ENCODE measurements around the gene CRTAC1. TPM values are rescaled to one million over a fixed set of nuclear protein-coding genes. Genes with fewer than 3 reads are reported as not detected.

The CRTAC1 gene
- total and polyA plus RNA-seq, 2 donors (not counting 3 experiments of a cell fraction or from before 2014, with no cell fraction given), result 1.4 to 3.0 TPM

DNA sequence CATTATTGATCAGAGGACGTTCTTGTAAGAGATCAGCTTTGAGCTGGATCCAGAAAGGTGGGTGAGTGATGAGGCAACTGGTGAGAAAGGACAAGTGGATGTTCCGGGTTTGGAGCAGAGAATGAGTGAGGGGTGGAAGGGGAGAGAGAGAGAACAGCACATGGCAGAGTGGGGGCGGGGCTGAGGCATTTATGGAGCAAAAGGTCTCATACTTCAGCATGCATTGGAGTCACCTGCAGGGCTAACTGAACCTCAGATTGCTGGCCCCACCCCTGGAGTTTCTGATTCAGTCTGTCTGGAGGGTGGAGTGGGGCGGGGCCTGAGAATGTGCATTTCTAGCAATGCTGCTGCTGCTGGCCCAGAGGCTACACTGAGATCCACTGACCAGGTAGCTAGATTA is 109.6 kb downstream of the CRTAC1 start:
- intact Hi-C loops (cut with micrococcal nuclease), result no loop called here
- DNase-seq (ENCODE audit: low read depth, low spot score), result no peak
- H3K4me1 ChIP-seq (ENCODE audit: control insufficient read depth, extremely low read depth, insufficient read depth, low read length), result no peaks in the 10 kb centered on the region
- no peak overlapping the region for H2AFZ ChIP-seq (ENCODE audit: low read depth, low read length)
- BruUV-seq (replicated peaks), result no TSS peak
- H3K36me3 ChIP-seq (ENCODE audit: control insufficient read depth in 2 of 2, extremely low read depth in 1 of 2, insufficient read depth in 2 of 2, low read length in 2 of 2), result no peaks in the 10 kb centered on the region
- FAIRE-seq, result no peak
- H3K79me2 ChIP-seq (ENCODE audit: control insufficient read depth, insufficient read depth, low read length), result no peaks in the 10 kb centered on the region
- H3K9me1 ChIP-seq (replicated peaks; ENCODE audit: control insufficient read depth, extremely low read depth, insufficient read depth, low read length), result no peaks in the 10 kb centered on the region
- dilution Hi-C loops (cut with MboI; ENCODE audit: extremely low pct_ligation_motif_present, low sequenced_read_pairs), result no loop called here
- no peaks in the 10 kb centered on the region for H4K20me1 ChIP-seq (replicated peaks; ENCODE audit: control insufficient read depth, extremely low read depth, insufficient read depth, low read length)
- no peak overlapping the region for H3K4me2 ChIP-seq (ENCODE audit: insufficient read depth, low read length)
- no peak overlapping the region for H3K27ac ChIP-seq (ENCODE audit: insufficient read depth, low read depth, low read length)
- TF ChIP-seq FOS (IDR thresholded peaks at IDR 0.05; ENCODE audit: borderline replicate concordance, insufficient read depth, low read length) (no peak), MYC (IDR thresholded peaks at IDR 0.05; ENCODE audit: low read depth, low read length) (no peak), EZH2 (IDR thresholded peaks at IDR 0.05; ENCODE audit: borderline replicate concordance, low read depth, low read length, severe bottlenecking) (no peak), GATA2 (IDR thresholded peaks at IDR 0.05; ENCODE audit: insufficient read depth, insufficient read length, low read depth, low read length) (no peak), POLR2AphosphoS5 (IDR thresholded peaks at IDR 0.05; ENCODE audit: insufficient read depth, low read depth, low read length) (no peak), JUN (IDR thresholded peaks at IDR 0.05; ENCODE audit: borderline replicate concordance, insufficient read depth, insufficient read length, low read depth) (no peak), POLR2A (IDR thresholded peaks at IDR 0.05; ENCODE audit: low read depth, low read length) (no peak)
- TF ChIP-seq, protein P1, sequence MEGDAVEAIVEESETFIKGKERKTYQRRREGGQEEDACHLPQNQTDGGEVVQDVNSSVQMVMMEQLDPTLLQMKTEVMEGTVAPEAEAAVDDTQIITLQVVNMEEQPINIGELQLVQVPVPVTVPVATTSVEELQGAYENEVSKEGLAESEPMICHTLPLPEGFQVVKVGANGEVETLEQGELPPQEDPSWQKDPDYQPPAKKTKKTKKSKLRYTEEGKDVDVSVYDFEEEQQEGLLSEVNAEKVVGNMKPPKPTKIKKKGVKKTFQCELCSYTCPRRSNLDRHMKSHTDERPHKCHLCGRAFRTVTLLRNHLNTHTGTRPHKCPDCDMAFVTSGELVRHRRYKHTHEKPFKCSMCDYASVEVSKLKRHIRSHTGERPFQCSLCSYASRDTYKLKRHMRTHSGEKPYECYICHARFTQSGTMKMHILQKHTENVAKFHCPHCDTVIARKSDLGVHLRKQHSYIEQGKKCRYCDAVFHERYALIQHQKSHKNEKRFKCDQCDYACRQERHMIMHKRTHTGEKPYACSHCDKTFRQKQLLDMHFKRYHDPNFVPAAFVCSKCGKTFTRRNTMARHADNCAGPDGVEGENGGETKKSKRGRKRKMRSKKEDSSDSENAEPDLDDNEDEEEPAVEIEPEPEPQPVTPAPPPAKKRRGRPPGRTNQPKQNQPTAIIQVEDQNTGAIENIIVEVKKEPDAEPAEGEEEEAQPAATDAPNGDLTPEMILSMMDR (IDR thresholded peaks at IDR 0.05; ENCODE audit: extremely low read depth in 1 of 2, insufficient read depth in 1 of 2, low read depth in 1 of 2, low read length in 2 of 2), result no peak
- TF ChIP-seq, protein P2, sequence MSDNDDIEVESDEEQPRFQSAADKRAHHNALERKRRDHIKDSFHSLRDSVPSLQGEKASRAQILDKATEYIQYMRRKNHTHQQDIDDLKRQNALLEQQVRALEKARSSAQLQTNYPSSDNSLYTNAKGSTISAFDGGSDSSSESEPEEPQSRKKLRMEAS (IDR thresholded peaks at IDR 0.05; ENCODE audit: insufficient read depth, insufficient read length), result no peak
- H3K27me3 ChIP-seq (ENCODE audit: control insufficient read depth in 2 of 2, insufficient read depth in 2 of 2, low read length in 2 of 2), result no peaks in the 10 kb centered on the region
- ChIA-PET CTCF (interaction anchor here (10.9 kb wide), 1 partner anchor 123 kb away, joined by 540 read pairs; no protein-coding TSS in a partner anchor), POLR2A (no interaction called here)
- H3K4me3 ChIP-seq (replicated peaks in 1 of 3; ENCODE audit: insufficient read depth in 1 of 3, low read depth in 1 of 3, low read length in 3 of 3), result no peak overlapping the region
- H3K9me3 ChIP-seq (replicated peaks; ENCODE audit: control insufficient read depth, insufficient read depth, low read length), result no peaks in the 10 kb centered on the region
- no peak overlapping the region for H3K9ac ChIP-seq (replicated peaks; ENCODE audit: extremely low read depth, insufficient read depth, low read length)
